GM21423 (cell line): ENCODE measurements around the gene CORO2A.

Experiments
- ATAC-seq: cut with Tn5 transposase; IDR thresholded peaks from one replicate; pipeline ENCODE4 v1.9.1; 2021; ENCODE audit warnings: mild to moderate bottlenecking, moderate library complexity; ENCODE audit not compliant: unreplicated experiment

Gene CORO2A

GRCh38 chr9:98220911-98221310 lies 28.5 kb upstream of the CORO2A start:
- no peak for ATAC-seq

DNA sequence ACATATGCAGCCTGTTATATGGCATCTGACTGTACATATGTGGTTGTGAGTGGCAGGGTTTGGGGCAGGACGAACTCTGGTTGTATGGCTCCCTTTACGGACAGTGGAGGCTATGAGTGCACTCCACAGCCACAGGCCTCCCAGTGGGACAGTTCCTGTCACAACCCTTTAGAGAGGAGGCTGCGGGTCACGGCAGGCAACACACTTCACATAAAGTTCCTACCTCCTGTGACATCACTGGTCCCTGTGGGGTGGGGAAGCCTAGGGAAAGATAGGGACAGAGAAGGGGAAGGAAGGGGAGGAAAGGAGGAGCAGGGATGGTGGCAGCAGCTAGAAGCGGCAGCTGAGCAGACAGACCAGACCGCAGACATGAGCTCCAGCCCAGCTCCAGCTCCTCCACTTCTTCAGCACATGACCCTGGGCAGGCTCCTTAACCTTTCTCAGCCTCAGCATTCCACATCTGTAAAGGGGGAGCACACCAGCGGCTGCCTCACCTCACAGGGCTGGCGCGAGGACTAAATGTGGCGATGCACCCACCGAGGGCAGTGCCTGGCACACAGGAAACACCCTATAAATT lies 27.4 kb upstream of the CORO2A start:
- ATAC-seq = no peak

DNA sequence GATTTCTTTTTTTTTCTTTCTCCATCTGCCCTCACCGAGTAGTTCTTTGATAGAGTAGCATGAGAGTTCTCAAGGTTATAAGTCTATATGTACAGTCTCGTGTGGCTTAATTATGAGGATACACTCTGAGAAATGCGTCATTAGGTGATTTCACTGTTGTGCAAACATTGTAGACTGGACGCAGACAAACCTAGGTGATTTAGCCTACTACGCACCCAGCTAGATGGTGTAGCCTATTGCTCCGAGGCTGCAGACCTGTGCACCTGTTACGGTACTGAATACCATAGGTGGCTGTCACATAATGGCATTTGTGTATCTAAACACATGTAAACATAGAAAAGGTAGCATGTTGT lies 26.9 kb upstream of the CORO2A start:
- no peak for ATAC-seq

- ATAC-seq = no peak
Observed at GRCh38 chr9:98218562-98219363, 26.3 kb upstream of the CORO2A start.

- ATAC-seq = no peak
Observed at GRCh38 chr9:98217255-98217654, 24.8 kb upstream of the CORO2A start.

- ATAC-seq = no peak
Observed at GRCh38 chr9:98216391-98216790, 24.0 kb upstream of the CORO2A start.

GRCh38 chr9:98215821-98216220 lies 23.4 kb upstream of the CORO2A start:
- ATAC-seq = no peak

GRCh38 chr9:98215271-98215670 lies 22.8 kb upstream of the CORO2A start:
- no peak for ATAC-seq

DNA sequence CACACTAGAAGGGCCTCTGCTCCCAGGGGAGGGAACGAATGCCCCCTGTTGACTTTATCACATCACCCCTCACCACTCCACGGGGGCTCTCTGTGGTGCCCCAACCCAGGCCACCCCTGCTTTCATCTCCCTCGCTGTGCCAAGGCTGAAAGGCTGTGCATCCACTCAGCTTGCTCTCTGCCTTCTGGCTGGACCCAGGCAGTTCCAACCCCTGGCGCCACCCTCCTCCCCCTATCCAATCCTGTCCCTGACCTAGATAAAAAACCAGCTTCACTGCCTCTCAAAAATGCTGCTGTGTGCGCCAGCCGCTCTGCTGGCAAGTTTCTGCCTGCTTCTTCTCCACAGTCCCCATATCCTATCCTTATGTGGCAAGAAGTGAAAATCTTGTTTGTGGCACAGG lies 22.4 kb upstream of the CORO2A start:
- no peak for ATAC-seq

DNA sequence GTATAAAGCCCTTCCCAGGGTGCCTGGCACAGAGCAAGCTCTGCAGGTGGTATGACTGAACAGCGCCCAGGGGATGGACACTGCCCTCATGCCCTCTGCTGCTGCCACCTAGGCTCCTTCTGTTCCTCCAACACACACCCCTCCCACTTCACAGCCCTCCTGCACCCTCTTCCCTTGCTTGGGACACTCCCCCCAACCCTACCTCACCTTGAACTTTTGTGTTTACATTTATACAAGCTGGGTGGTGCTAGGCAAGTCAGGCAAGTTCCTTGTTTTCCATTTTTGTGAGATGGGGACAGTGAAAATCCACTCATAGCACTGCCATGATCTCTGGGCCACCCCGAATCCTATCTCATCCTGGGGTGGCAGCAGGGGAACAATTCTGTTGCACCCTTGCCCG lies 18.8 kb upstream of the CORO2A start:
- no peak for ATAC-seq

- ATAC-seq = no peak
Observed at GRCh38 chr9:98210435-98210834, 18.0 kb upstream of the CORO2A start.

DNA sequence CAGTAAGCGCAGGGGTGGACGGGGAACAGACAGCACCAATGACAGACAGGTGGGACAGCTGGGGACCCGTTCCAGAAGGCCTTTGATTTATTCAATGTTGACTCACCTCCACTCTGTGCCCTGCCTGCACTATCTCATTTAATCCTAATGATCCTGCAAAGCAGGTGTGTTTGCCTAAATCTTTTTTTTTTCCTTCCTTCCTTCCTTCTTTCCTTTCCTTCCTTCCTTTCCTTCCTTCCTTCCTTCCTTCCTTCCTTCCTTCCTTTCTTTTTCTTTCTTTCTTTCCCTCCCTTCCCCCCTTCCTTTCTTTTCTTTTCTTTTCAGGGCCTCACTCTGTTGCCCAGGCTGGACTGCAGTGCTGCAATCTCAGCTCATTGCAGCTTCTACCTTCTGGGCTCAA lies 17.1 kb upstream of the CORO2A start:
- no peak for ATAC-seq

- no peak for ATAC-seq
Observed at GRCh38 chr9:98208635-98209034, 16.2 kb upstream of the CORO2A start.

DNA sequence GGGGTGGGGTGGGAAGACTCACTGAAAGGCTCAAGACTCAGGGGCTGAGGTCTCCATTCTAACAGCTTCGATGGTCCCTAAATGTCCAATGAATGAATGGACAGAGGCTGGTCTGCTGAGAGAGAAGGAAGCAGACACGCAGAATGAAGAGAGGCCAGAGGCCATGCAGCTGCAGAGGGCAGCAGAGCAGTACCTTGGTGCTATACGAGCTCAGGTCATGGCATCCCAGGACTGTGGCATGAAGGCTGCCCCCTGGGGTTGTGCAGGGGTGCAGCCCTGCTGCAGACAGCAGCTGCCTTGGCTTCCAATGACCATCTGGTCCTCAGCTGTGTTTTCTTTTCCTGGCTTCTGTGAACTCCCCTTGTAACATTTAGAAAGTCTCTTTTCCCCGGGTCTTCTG lies 15.2 kb upstream of the CORO2A start:
- no peak for ATAC-seq

DNA sequence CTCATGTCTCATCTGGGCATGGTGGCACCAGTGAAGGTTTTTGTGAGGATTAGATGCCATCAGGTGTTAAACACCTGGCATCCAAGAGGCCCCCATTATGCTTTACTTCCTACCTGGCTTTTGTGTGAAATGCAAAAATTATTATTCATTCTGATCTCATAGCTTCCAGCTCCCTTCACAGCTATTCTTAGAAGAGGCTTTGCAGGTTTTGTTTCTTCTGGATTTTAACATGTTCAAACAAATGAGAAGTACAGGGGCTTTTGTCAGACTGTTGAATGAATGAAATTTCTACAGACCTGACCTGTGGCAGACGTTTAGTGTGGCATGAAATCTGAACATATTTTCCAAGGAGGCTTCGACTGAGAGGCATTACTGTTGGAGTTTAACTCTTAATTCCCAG lies 14.3 kb upstream of the CORO2A start:
- no peak for ATAC-seq

DNA sequence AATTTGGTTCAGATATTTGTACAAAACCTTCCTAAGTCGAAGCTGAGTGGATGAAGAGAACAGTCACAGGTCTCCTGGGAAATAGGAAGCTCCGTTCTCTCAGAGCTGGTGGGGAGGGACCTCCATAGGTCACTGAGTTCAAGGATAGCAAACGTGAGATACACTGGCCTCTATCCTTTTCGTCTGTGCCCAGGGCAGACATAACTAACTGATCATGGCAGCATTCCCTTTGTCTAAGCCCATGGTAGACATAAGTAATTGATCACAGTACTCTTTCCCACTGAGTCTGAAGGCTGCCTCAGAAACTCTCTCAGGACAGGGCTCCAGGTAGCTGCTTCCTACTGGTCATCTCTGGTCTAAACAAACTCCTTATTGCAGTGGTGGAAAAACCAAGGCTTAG lies 12.3 kb upstream of the CORO2A start:
- no peak for ATAC-seq

DNA sequence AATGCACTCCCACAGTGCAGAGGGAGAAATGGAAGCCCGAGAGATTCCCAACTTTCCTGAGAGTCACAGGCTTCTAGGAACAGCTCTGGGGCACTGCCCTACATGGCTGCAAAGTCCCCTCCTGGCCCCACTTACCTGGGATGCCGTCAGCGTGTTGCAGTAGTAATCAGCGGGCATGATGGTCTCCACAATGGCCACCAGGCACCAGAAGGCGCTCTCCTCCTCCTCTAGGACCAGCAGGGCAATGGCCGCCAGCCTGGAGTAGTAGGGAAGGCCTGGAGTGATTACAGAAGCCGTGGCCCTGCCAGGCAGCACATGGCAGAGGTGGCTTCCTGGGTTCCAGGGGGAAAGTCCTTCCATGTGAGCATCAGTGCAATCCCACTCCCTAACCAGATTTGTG lies 10.7 kb upstream of the CORO2A start:
- no peak for ATAC-seq

- ATAC-seq = no peak
Observed at GRCh38 chr9:98202252-98202651, 9.8 kb upstream of the CORO2A start.

DNA sequence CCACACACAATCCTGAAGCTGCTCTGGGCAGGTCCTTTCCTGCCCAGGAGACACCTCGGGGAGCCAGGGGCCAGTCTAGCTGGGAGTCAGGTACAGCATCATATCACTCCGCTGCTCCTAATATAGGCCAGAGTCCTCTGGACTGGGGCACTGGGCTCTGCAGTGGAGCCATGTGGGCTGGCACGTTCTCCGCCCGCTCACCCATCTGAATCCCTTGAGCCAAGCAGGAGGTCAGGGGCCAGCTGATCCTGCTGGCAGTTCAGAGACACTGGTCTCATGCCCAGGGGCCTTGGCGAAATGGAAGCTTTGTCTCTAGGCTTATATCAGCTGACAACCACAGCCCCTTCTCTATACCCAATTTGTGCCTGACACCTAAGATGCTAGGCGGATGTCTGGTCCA lies 9.3 kb upstream of the CORO2A start:
- ATAC-seq = no peak

GRCh38 chr9:98201102-98201501 lies 8.7 kb upstream of the CORO2A start:
- ATAC-seq = no peak

DNA sequence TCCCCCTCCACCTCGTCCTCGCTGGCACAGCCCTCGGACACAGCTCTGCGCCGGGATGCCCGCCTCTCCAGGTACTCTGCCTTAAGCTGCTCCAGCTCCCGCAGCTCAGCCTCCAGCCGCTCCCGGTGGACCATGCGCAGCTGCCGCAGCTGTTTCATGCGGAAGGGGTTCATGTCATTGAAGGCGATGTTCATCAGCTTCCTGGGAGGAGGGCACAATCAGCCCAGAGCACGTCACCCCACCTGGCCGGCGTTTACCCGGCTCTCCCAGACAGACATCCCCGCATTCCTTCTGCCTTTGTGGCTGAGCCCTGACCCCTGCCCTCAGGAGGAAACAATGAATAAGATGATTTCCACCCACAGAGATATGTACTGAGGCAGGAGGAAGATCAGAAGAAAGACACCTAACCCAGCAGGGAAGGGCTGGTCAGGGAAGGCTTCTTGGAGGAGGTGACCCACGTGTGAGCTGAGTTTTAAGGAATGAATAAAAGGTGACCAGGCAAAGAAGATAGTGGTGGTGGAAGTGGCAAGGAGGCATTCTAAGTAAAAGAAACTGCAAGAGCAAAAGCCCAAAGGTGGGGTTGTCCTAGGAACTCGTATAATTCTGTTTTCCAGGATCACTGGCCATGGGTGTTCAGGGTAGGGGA lies 7.1 kb upstream of the CORO2A start:
- ATAC-seq = no peak

GRCh38 chr9:98195671-98196070 lies 3.2 kb upstream of the CORO2A start:
- no peak for ATAC-seq
